Activated CD8-positive, alpha-beta memory T cell treated with anti-CD3 and anti-CD28 coated beads for 4 hours (primary cell): Measurements from ENCODE around the gene SGTA.

Experiments used
- DNase-seq, 2 donors: peaks; one replicate each; pipeline ENCODE4 v3.0.0-alpha.2; 2020; ENCODE audit warnings: low read depth in 2 of 2

Gene SGTA

DNA sequence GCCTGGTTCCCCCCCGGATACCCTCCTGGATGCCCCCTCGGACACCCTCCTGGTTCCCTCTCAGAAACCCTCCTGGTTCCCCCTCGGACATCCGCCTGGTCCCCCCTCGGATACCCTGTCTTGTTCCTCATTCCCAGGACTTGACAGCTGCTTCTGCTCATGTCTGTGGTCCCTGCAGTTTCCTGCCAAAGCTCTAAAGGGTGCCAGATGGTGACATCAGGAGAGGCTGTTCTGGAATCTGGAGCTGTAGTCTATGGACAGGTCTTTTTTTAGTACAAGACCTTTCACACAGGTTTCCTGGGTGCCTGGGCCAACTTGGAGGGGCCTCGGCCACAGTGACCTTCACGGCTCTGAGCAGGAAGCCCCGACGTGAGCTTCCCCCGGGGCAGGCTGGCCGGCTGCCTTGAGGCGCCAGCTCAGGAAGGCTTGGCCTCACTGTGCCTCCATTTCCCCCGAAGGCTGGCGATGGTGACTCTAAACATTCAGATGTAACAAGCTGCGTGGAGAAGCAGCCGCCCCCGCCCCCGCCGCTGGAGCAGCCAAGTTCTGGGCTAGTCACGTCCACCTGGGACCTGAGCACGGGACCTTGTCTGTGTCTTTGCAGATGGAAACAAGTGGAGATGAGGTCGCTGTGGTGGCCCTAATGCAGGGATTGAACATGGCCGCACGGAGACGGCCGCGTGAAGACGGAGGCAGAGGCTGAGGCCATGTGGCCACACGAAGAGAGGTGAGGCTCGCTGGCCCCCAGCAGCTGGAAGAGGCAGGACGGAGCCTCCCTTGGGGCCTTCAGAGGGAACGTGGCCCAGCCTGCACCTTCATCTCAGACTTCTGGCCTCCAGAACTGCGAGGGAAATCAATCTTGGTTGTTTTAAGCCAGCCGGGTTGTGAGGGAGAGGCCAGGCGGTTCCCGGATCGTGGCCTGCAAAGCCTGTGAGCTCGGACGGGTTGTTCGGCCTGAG, 12.7 kb downstream of the SGTA start:
- no peak for DNase-seq

DNA sequence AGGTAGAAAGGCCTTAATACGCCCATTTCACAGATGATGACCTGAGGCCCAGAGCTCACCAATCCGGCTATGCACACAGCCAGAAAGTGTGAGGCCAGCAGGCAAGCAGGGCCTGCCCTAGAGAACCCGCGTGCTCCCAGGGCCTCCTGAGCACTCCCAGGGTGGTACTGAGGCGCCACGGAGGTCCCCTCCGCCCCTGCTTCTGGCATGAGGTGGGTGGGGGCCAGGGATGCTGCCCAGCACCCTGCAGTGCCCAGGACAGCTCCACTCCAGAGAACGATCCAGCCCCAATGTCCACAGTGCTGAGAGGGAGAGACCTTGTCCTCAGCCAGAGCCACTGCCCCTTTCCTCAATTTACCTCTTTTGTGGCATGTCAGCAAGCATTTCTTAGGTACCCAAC, 13.9 kb downstream of the SGTA start:
- no peak for DNase-seq

DNA sequence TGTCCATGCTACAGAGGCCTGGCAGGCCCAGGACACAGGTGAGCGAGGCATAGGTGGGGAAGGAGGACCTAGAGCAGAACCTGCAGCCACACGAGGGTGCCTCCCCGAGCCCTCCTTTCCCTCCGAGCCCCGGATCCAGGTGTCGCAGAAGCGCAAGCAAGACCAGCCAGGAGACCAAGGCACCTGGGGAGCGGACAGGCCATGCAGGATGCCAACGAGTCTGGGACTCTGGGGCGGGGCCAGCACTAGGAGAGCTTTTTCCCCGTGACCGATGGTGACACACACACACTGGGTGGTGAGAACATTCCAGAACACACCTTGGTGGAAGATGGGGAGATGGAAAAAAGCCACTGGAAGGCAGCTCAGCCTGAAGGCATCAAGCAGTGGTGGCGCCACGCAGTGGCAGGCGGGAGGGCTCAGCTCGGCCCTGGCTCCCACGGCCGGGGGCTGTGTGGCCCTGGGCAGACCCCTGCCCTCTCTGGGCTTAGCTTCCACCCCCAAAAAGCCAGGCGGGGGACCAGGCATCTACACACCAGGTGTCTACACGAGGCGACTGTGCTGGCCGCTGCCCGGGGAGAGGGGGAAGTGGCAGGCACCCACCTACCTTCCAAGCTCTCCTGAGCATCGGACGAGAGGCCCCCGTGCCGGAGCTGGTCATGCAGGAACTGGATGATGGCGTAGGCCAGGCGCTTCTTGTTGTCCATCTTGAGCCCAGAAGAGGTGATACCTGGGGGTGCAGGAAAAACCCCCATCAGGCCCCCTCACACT, 14.5 kb downstream of the SGTA start:
- no peak for DNase-seq

DNA sequence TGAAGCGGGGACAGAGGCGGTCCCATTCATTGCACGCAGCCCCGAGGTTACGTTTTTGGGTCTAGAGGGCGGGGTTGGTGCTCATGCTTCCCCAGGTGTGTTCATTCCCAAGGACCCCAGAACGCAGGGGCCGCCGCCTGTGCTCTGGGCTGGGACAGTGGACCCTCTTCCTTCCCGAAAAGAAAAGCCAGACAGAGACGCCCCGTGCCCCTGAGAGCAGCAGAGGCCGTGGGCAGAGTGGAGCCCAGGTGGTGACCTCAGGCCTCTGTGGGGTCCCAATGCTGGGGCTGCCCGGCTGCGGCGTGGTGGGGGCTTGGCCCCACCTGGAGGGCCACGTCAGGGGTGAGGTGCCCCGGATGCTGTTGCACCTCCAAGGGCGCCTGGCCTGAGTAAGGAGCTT, 15.4 kb downstream of the SGTA start:
- DNase-seq: no peak

DNA sequence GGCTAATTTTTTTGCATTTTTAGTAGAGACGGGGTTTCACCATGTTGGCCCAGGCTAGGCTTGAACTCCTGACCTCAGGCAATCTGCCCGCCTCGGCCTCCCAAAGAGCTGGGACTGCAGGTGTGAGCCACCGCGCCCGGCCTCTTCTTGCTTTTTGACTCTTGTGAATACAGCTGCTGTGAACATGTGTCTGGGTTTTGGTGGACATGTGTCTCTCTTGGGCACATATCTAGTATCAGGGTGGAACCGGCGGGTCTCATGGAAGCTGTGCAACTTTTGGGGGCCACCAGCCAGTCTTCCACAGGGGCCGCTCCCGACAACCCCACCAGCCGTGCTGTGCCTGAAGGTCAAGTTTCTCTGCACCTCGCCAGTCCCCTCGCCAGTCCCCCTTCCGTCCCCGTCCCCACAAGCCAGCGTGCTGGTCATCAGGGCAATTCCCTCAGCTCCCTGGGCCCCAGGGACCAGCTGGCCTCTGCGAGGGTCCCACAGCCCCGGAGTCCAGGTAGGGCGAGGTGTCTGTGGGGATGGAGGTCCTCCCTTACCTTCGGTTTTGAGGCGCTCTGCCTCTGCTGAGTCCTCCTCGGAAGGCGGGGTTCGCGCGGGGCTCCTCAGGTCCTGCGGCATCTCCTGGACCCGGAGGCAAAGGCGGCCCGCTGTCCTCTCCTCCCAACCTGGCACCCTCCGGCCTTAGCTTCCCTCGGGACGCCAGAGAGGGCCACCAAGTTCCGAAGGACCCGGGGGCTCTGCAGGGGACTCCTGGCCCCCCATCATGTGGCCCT, 16.3 kb downstream of the SGTA start:
- DNase-seq: no peak

DNA sequence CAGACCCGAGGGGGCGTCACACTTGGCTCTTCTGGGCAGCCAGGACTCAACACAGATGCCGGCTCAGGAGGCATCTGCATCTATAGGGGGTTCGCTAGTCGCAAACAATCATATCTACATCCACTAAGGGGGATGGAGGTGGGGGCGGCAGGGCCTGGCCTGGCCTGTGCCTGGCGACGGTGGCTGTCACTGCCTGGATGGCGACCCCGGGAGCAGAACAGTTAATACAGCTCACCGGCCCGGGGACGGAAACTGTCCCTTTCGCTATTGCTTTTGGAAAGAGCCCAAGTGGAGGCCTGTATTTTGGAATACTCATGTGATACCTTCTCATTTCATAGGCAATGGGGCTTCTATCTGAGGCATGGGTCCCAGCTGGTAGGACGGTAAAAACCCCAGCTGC, 17.7 kb downstream of the SGTA start:
- no peak for DNase-seq

DNA sequence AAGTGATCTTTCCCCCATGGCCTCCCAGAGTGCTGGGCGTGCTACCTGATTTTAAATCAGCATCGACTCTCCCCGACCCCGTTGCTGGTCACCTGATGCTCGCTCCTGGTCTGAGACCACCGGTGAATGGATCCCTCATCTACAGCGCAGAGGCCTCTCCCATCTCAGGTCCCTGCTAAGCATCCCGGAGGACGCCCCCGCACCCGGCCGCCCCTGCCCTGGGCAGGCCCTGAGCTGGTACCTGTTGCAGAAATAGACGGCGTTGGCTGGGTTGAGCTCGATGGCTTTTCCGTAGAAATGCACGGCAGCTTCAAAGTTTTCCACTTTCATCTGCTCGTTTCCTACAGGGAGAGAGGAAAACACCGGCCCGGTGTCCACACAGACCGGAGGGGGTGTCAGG, 18.1 kb downstream of the SGTA start:
- no peak for DNase-seq

DNA sequence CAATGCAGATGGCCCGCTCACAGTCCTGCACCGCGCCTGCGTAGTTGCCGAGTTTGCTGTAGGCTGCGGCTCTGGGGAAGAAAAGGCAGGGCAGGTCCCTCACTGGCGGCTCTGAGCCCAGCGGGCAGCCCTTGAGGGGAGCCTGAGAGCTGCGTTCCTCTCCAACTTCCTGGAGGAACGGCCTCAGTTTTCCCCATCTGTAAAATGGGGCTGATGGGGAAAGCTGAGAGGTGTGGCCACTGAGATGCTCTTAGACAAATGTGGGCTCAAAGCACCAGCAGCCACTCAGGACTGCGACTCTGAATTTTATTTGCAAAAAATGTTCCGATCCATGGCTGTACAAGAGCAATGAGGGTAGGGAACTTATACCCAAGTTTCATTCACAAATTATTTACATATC, 19.4 kb downstream of the SGTA start:
- DNase-seq: no peak

DNA sequence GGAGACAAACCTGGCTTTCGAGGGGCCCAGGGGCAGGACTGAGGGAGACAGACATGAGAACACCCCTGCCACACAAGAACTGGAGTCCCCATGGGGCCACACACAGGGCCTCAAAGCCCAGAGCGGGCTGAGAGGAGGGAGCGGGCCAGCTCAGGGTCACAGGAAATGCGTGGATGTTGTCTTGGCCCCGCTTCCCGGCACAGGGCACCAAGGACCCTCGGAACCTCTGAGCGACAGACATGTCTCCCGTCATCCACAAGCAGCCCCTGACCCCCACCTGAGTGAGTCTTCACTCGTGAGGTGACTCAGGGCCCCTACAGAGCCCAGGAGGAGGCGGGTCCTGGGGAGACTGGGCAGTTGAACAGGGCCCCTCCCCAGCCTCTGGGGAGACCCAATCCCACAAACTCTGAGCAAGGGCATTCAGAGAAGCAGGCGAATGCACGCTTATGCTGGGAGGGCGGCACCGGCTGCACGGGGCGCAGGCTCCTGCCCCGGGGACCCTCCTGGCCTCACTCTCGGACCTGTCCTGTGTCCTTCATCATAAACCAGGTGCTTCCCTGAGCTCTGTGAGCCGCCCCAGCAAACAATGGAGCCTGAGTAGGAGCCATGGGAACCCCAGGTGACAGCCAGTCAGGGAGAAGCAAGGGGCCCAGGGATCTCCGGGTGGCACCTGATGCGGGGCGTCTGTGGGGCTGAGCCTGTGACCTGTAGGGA, 20.1 kb downstream of the SGTA start:
- no peak for DNase-seq

DNA sequence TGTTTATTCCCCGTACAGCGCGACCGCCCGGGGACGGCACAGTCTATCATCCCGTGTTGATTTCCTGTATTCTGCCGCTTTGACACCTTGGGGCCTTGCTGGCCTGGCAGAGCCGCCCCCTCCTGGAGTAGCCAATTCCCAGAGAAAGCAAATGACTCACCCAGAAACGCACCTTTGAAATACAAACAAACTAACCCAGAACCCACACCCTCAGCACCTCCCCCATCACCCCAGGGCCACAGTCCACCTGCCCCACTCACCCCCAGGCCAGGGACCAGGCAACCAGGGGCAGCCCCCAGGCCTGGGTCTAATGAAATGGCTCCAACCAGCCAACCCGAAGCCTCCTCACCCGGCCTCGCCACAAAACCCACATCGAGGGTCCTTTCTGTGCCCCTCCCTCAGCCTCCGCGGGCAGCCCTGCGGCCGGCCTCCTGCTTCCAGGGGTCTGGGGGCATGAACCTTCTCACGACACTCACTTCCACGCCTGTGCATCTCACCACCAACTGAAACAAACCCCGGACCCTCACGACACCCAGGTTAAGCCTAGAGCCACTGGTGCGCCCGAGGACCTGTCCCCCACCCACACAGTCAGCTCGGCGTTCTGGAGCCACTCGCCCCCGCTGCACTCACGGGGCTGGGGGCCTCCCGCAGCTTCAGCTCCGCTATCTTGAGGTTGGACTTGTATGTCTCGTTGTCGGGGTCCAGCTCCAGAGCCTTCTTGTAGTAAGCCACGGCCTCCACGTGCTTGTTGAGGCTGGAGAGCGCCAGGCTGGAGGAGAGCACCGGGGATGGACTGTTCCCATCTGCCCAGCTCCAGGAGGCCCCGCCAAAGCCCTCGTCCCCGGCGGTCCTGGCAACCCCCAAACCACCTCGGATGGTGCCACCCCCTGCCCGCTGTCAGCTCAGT, 20.9 kb downstream of the SGTA start:
- no peak for DNase-seq

DNA sequence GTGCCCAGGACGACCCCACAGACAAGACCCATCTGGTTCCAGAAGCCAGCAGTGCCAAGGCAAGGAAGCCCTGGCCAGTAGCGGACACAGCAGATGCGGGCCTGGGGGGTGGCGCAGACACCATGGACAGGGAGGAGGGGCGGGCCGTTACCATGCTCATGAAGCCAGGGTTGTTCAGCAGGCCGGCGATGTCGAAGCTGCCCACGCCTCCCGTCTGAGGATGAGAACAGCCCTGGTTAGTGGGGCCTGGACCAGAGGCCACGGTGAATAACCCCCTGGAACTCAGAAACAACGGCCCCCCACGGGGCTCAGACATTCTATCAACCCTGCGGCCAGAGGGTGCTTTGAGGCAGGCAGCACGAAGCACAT, 21.8 kb downstream of the SGTA start:
- no peak for DNase-seq

DNA sequence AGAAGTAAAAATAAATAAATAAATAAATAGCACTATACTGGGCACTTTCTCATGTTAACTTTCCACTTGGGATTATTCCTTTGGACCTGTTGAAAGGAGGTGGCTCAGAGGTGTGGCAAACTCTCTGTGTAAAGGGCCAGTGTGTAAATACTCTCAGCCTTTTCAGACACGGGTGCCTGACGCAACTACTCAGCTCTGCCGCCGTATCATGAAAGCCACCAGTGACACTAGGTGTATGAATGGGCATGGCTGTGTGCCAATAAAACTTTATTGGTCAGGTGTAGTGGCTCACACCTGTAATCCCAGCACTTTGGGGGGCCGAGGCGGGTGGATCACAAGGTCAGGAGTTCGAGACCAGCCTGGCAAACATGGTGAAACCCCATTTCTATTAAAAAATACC, 23.1 kb downstream of the SGTA start:
- DNase-seq: no peak

DNA sequence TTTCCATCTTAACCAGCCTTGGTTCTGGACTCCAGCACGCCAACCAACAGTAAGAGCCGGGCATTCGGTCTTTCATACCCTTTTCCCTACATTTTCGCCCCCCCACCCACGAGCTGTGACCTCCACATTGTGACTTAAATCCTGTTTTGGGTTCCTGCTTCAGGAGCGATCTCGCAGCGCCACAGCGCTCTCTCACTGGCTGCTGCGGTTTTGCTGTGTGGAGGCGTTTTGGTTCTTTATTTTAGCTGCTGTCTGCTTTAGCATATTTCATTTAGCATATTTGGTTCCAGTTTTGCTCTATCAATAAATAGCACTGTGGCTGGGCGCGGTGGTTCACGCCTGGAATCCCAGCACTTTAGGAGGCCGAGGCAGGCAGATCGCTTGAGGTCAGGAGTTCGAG, 23.7 kb downstream of the SGTA start:
- DNase-seq: no peak

DNA sequence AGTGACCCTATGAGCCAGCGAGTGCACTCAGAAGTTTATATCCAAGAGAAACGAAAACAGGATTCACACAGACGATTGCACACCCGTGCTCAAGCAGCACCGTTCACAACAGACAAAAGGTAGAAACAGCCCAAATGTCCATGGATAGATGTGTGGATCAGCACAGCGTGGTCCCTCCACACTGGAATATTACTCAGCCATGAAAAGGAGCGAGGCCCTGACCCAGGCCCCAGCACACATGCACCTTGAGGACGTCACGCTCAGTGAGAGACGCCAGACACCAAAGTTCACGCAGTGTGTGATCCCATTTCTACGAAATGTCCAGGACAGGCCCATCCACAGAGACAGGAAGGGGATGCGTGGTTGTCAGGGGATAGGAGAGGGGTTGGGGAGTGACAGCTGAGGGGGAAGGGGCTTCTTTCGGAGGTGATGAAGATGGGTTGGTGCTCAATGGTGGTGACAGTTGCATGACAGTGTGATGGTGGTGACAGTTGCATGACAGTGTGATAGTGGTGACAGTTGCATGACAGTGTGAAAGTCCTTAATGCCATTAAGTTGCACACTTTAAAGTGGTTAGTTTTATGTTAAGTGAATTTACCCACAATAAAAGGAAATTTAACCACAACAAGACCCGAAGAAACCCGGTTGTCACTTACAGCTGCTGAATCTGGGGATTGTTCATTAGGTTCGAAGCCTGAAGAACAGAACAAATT, 24.3 kb downstream of the SGTA start:
- no peak for DNase-seq

DNA sequence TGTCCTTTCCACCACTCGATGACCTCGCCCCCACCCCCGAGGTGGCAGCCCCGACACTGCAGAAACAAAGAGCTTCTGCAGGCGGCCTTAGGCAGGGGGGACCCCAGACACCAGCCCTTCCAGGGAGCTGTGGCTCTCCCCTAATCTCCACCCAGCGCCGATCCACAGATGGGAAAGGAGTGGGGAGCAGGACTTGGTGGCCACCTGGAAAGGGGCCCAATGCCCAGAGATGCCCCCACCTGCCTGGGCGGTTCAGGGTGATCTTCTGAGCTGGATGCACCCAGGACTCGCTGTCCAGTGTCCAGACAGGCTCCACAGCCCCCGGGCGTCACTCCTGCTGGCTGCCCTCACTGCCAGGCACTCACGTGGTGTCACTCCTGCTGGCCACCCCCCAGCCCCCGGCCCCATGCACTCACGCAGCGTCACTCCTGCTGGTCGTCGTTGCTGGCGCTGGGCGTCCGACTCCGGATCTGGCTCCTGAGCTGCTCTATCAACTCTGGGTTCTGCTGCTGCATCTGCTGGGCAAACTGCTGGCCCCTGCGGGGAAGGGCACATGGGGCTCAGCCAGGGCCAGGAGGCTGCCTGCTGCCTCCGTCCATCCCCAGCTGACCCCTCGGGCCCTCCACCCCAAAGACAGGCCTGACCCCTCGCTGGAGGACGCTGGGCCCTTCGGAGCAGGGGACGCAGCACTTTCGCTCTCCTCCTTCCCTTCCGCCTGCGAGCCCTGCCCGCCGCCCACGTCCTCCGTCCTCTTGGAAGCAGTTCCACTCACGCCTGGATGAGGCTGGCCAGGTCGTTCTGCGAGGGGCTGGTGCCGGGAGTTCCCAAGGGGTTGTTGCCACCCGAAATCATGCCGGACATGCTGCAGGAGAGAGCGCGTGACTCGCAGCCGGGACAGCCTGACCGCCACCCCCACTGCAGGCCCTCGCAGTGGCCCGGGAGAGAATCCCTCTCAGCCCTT, 25.9 kb downstream of the SGTA start:
- no peak for DNase-seq

DNA sequence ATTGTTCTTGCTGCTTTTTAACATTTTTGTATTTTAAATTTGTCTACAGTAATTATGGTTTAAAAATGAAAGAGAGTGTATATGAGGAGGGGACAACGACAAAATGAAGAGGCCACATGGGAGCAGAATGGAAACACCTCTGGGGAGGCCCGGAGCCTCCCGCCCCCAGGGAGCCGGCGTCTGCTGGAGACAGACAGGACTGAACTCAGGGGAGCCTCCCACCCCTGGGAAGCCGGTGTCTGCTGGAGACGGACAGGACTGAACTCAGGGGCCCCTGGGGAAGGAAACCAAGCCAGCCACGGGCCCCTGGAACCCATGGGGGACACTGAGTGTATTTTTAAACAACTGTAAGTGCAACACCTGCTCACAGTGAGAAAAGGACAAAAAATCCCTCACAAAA, 26.6 kb downstream of the SGTA start:
- no peak for DNase-seq

DNA sequence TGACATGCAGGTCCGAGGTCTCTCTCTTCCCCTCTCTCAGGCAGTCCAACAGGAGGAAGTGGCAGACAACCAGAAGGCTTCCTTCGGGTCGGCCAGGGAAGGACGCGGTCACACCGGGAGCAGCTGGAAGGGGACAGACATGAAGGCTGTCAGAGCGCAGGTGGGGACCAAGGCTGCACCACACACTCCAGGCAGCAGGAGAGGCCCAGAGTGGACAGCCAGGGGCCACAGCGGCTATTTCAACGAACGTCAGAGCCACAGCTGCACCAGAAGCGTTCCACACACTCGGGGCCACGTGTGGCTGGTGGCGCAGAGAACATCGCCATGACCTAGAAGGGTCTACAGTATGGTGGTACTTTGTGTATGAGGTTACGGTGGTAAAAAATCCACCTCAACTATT, 27.3 kb downstream of the SGTA start:
- no peak for DNase-seq

DNA sequence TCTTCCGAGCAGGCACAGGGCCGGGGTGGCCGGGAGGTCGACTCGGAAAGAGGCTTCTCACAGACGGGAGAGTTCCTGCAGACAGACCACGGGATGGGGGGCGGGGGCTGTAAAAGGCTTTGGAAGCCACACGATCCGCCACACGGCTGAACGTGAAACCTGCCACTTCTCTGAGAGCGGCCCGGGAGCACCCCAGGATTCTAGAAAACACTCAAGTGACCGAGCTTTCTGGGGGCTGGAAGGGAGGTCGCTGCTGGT, 27.7 kb downstream of the SGTA start:
- DNase-seq: no peak
